HG03558 (cell line): Measurements from ENCODE around the gene ORC2.
"Not testable (repeated sequence)": the region's sequence is repeated elsewhere in the genome, so short reads cannot be mapped to it uniquely, and the experiment has no call there.

Source experiments
- ATAC-seq: cut with Tn5 transposase; IDR thresholded peaks from one replicate; pipeline ENCODE4 v1.9.1; 2021; ENCODE audit warnings: moderate number of reproducible peaks; ENCODE audit not compliant: unreplicated experiment; ENCODE audit errors: extremely low read depth

Gene ORC2

DNA sequence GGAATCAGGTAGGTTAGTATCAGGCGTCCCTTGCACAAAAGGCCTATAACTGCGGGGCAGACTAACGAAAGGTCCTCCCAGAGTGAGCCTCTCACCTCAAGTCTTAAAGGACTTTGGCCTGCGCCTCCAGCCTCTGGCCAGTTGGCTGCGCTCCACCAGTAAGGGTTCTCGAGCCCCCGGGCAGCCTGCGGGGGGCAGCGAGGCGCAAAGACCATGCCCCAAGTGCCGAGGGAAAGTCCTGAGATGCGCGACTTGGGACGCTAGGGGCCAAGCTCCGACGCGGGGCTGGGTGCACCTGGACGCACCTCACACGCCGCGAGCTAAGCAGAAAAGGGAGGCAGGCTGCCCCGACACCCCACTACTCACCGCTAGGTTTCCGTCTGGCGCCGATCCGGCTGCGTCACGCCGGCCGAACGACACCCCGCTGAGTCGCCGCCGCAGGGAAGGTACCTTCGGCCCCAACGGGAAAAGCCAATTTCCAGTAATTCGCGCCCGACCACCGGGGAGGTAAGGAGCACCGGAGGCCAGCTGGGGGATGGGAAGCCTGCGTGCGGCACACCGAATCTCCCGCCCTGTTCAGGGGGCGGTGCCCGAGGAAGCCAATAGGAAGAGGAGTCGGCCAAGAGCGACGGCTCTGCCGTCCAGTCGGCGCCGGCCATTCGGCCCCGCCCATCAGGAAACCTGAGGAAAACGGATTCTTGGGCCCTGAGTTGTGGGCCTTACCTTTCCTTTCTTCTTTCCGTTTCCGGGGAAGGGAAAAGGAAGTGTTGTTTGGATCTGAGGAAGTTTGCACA, at the start of gene ORC2:
ORC2 (minus strand) TSS at position 537 of the 794 bp plus-strand sequence. CDS start 5,537 bp downstream, outside the sequence.
- peak; percentile 61 for ATAC-seq

DNA sequence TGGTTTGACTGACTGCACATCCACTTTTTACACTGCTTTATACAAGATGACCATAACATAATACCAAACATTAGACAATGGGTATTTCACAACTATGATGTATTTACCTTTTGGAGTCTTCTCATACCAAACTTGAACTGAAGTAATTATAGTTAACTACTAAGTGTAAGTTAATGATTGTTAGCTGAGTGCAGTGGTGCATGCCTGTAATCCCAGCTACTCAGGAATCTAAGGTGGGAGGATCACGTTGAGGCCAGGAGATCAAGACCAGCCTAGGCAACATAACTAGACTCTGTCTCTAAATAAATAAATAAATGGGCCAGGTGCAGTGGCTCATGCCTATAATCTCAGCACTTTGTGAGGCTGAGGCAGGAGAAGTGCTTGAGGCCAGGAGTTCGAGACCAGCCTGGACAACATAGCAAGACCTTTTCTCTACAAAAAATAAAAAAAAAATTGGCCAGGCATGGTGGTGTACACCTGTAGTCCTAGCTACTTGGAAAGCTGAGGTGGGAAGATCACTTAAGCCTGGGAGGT, 44.9 kb upstream of the ORC2 start:
- no peak for ATAC-seq

DNA sequence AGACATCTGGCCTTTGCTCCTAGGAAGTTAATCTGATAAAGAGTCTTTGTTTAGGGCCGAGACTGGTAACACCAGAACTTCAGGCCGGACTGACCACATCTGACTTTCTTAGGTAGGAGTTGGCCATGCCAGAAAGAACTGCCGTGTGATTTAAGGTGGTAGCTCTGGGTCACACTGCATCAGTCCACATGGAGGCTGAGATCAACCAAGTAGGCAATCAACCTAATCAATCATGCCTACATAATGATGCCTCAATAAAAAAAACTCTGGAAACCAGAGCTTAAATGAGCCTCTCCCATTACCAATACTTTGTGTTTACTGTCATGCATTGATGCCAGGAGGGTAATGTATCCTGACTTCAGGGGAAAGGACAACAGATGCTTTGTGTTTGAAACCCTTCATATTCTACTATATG, 44.1 kb upstream of the ORC2 start:
- ATAC-seq, result no peak

DNA sequence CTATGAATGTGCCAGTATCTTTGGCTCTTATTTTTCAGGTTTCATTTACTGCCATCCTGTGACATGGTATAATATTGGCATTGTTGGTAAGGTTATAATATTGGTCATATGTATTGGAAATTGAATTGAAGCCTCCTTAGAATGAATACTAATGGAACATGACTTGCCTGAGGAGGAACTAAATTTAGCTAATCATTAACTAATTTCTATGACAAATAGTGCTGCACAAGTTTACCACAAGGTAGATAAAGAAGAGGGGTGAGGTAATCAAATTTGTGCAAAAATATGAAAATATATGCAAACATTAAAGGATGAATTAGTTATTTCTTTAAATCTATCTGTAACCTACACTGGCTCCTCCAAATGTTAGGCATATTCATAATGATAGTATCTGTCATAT, 43.2 kb upstream of the ORC2 start:
- ATAC-seq, result no peak

DNA sequence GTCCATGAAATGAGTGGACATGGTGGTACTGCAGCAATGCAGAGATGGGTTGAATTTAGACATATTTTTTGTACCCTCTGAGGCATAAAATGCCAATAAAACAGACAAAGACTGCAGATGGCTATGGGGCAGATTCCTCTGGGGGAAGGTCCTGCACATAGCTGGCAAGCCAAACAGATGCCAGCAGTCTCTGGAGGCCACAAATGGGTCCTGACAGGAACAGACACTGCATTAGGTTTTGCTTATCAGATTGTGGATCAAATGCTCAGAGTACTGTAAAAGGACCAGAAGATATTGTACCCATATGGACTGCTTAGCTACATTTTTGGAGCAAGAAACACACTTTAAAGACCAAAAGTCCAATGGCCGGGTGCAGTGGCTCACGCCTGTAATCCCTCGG, 40.9 kb upstream of the ORC2 start:
- no peak for ATAC-seq

DNA sequence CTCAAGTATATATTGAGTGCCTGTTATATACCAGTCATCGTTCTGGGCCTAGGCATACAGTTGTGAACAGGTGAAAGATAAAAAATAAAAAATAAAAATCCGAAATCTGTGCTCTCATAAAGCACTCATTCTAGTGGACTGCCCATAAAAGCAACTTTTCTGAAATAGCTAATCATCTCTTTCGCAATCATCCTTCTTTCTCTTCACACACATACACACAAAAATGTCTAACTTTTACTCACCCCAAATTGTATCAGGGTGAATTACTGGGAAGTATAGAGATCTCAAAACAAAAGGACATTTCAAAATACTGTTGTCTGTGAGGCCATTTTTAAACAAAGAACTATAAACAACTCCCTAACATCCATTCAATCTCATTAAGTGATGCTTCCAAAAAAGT, 29.6 kb upstream of the ORC2 start:
- ATAC-seq, result no peak

DNA sequence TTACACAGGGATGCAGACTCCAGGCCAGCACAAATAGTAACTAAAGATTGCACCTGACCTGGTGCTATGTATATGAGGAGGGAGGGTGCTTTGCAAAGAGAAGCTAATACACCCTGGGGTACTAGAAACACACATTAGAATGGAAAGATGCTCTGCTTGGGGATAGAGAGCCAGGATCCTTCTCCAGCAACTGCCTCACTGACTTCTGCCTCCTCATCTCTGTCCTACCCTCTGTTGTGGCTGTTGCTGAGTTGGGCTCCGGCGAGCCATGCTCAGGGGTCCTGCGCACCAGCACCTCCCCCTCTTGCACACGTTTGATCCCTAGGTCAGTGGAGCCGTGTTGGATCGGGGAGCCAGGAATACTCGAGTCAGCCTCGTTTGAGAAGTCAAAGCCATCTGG, 23.7 kb upstream of the ORC2 start:
- no peak for ATAC-seq

DNA sequence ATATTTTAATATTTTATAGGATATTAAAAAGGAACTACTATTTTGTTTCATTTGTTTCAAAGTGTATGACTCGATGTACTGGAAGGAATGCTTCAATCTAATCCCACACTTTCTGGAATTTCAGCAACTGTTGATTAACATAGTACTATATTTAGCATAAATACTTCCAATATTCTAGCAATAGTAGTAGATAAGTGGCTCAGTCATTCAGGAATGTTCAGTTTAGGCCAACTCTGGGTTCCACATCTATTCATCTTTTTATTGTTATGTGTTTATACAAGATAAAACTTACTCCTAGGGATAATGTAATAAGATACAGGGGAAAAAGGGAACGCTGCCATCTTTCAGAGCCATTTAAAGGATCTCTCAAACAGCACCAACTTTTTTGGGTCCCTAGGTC, 22.3 kb upstream of the ORC2 start:
- no peak for ATAC-seq

DNA sequence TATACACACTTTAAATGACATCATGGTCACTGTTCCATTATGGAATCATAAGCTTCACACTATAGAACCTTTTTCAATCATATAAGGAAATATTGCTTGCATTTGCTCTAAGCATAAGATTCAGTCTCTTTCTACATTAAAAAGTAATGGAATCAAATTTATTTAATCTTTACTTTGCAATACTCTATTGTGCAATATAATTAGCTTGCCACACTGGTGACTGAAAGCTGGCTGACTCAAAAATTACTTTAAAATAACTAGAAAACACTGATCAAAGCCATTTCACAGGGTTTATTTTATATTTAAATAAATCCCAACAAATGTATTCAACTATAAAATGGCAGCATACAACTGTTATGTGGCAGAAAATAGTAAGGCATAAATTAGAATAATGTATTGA, 13.2 kb upstream of the ORC2 start:
- ATAC-seq, result no peak

DNA sequence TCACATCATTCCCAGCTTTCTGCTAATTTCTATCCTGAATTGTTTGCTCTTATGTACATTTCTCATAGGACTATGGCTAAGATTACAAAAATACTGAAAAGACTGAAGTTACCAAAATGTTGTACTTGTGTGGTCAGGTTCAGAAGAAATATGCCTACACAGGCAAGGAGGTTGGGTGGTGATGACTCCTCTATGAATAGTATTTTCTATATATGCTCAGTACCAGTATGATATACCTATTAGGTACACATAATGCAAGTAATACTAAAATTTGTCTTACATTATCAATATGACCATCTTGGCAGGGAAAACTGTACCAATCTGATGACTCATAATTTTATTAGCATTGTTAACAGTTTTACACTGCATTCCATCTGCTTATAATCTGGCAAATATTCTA, 12.2 kb upstream of the ORC2 start:
- no peak for ATAC-seq

DNA sequence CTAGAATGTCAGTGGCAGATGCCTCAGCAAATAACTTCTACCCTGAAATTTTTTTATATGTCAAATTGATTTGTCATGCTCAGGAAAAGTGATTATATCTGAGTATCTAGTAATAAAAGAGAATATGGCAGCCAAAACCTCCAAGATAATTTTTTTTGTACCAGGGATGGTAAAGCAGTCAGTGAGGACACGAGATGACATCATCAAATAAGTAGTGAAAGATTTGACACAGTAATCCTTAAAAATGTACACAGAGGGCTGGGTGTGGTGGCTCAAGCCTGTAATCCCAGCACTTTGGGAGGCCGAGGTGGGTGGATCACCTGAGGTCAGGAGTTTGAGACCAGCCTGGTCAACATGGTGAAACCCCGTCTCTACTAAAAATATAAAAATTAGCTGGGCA, 6.6 kb upstream of the ORC2 start:
- ATAC-seq, result not testable (repeated sequence)

DNA sequence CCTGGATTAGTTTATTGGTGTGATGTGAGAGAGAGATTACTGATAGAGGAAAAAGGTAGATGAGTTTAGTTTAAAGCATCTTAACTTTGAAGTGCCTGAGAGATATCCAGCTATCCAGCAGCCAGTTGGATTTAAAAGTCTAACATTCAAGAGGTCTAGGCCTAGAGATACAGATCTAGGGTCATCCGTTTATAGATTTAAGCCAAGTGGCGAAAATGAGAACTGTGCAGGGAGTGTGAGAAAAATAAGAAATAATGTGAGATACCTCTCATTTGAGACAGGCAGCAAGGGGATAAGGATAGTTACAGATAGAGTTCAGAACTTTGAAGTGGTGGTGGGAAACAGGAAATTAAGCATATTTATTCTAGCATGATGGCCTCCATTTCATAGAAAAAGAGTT, 5.3 kb upstream of the ORC2 start:
- ATAC-seq, result no peak

DNA sequence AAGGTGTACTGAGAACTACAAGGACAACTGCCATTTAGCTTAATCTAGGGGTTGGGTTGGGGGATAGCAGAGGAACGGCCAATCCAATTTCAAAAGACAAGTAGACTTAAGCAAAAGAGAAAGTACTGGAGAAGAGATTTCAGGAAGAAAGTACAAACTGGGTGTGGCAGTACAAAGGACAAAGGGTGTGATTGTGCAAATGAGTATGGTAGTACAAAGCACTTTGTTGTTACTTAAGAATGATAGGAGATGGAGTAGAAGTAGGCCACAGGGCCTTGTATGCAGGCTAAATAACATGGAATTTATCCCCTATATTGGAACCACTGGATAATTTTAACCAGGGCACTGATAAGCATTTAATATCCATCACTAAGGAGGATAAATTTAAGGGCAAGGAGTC, 4.7 kb upstream of the ORC2 start:
- no peak for ATAC-seq

DNA sequence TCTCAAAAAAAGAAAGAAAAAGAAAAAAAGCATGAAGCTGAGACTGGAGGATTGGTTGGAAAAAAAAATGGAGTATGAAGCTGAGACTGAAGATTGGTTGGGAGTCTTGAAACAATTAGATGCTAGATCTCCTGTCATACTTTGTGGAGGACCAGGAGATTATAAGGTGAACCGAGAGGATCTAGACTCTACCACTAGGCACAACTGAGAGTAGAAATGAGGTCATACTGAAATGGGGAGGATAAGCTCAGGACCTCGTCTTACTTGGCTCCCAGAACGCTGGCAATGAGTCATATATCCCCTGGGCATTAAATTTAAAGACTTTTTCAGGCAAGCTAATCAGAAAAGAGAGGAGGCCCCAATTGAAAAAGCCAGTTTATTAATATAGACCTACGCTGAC, 3.3 kb upstream of the ORC2 start:
- no peak for ATAC-seq

DNA sequence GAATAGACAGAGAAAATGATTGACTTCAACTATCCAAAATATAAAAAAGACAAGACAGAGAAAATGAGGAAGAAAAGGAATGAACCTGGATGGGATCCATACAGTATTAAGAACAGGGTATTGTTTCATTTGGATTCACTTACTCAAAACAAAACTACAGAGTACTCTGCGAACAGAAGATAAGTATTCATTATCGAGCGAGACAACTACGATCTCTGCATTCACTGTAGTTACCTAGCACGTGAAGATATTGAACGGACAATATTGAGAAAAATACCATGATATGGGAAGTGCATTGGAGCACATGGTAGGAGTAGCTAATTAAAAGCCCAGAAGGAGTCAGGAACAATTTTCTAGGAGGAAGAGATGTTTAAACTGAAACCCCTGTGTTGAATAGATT, 1.0 kb upstream of the ORC2 start:
- no peak for ATAC-seq

DNA sequence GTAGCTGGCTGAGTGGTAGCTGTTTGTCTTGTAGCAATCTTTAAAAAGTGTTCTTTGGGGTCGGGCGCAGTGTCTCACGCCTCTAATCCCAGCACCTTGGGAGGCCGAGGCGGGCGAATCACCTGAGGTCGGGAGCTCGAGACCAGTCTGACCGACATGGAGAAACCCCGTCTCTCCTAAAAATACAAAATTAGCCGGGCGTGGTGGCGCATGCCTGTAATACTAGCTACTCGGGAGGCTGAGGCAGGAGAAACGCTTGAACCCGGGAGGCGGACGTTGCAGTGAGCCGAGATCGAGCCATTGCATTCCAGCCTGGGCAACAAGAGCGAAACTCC, 425 bp upstream of the ORC2 start:
- not testable (repeated sequence) for ATAC-seq

DNA sequence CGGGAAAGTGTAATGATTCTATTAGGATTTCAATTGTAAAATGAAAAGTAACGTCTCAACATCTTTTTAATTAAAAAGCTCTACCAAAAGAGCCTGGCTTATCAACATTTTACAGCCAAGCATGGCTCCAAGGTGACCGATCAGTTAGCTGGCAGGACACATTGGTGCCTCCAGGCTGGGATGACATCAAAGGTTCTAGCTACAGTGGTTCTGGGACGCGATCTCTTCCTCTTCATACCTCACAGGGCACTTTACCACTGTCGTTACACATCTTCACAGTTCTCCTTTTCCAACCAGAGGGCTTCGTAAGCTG, 693 bp downstream of the ORC2 start:
- peak; percentile 9 for ATAC-seq

DNA sequence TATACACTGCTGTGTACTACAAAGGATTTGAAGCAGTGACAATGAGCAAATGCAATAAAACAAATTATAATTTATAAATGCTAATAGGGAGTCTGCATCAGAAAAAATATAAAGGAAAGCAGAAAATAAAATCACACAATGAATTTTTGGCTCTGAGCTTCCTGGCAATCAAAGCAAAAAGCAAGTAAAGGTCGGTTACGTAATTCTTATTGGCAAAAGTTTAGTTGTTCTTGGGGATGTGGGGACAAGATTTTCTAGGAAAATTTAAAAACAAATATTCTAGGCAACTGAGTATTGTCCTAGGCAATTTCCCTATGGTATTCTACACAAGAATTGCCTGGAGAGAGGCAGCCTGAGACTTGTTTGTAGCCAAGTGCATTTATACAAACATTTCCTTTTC, 1.8 kb downstream of the ORC2 start:
- ATAC-seq, result no peak

DNA sequence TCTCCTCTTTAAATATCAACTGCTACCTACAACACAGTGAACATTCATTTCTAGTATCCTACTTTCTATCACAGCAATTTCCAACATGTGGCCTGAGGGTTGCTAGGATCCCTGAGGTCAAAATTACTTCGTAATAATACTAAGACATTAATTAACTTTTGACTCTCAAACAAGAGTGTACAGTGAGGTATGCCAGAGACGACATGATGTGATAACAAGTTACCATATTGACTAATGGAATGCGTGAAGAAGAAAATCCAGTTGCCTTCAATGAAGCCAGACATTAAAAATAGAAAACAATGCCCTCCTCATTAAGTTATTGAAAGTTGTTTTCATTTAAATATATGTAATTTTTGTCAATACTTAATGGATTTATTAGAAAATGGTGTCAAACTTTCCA, 13.1 kb downstream of the ORC2 start:
- ATAC-seq, result no peak

DNA sequence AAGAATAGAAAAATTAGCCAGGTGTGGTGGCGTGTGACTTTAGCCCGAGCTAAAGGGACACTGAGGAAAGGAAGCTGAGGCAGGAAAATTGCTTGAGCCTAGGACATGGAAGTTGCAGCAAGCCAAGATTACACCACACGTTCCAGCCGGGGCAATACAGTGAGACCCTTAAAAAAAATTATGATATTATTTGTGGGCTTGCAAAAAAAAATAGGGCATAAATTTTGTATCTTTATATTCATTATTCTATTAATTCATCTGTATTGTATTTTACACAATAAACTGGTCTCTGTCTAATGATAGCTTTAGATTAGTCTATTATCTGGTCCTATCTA, 18.1 kb downstream of the ORC2 start:
- no peak for ATAC-seq

DNA sequence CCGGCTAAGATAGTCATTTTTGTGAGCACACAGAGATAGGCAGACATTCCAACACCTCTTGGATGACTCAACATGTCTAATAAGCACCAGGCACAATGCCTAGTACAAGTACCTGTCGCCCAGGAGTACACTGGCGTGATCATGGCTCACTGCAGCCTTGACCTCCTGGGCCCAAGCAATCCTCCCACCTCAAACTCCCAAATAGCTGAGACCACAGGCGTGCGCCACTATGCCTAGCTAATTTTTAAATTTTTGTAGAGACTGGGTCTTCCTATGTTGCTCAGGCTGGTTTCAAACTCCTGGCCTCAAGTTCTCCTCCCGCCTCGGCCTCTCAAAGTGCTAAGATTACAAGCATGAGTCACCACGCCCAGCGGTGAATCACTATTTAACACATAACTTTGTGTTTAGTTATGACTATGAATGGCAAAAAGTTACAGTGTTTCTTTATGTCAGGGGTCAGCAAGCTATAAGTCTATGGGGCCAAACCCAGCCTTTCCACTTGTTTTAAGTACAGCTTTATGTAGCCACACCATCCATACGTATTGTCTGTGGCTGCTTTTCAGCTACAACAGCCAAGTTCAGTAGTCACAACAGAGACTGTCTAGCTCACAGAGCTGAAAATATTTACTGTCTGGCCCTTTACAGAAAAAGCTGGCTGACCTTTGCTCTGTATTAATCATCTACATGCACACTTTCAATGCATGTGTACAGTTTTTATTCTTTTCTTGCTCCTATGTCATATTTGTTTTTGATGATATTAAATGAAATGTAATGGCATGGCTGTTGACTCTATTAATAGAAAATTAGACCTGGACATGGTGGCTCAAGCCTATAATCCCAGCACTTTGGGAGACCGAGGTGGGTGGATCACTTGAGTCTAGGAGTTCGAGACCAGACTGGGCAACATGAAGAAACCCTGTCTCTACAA, 18.7 kb downstream of the ORC2 start:
- ATAC-seq, result no peak
